Forelimb muscle (tissue), 1 donor: ENCODE results near the gene SQOR. TPM values are rescaled to one million over a fixed set of nuclear protein-coding genes. Genes with fewer than 3 reads are reported as not detected.

Experiments
- DNase-seq: peaks from one replicate; pipeline ENCODE4 v3.0.0-alpha.2; 2013; ENCODE audit warnings: low read depth
- polyA plus RNA-seq: library from polyadenylated mRNA; unstranded; fragments of 120-200 nt; gene quantifications from one replicate; pipeline ENCODE4 v1.2.1, GENCODE V29; 2013; ENCODE audit not compliant: insufficient read length

Gene SQOR
- polyA plus RNA-seq, 1 donor: 2.3 TPM

GRCh38 chr15:45705510-45706473, 71.0 kb downstream of the SQOR start:
- peak; percentile 64 for DNase-seq

- no peak for DNase-seq
Observed at GRCh38 chr15:45710657-45711056, 75.8 kb downstream of the SQOR start.

DNA sequence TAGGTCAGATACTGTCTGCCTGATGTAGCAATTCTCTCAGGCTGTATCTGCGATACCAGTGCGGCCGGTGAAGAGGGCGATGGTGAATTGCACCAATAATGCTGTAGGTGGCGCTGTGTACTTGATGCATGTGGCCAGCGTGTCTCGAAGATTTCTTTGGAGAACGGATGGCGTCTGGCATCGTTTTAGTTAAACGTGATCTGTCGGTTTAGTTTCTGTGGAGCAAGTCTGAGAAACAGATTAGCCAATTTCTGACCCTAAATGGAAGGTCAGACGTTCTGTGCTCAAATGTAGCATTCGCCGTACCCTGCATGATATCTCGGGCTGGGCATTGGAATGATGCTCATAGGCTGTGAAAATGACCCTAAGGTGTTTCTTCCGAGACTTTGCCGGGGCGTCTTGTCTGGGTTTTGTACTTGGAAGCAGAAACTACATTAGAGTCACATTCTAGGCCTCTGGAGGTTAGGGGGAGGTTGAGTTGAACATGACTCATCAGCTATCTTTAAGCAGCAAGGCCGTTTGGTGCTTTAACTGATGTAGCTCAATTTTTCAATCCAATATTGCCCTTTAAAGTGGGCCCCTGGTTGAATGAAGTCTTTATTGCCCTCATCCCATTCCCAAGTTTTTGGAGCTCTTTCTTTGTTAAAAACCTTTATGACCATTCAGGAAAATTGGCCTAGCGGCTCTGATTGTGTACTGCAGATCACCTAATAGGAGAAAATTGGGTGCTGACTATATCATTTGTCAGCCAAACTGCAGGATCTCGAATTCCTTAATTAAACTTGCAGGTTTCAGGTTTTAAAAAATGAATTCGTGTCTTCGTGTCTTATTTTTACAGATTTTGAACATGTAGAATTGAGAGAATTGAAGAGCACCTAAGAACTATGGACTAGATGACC, 80.0 kb downstream of the SQOR start:
- no peak for DNase-seq

DNA sequence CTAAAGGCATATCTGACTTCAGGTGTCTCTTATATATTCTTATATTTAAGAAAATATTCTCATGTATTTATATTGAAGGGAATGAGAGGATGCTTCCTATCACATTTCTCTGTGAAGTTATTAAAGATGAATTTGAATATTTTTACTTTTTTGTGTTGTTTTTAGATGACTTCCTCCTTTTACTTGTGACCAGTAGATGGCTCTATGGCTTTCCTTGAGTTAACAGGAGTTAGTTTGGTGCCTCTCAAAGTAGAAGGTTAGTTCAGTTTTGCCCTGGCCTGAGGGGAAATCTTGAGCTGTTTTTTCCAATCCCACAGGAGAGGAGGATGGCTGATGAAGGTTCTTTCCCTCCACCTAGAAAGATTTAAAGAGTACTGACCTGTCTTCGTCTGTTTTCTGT, 80.7 kb downstream of the SQOR start:
- DNase-seq: no peak

DNA sequence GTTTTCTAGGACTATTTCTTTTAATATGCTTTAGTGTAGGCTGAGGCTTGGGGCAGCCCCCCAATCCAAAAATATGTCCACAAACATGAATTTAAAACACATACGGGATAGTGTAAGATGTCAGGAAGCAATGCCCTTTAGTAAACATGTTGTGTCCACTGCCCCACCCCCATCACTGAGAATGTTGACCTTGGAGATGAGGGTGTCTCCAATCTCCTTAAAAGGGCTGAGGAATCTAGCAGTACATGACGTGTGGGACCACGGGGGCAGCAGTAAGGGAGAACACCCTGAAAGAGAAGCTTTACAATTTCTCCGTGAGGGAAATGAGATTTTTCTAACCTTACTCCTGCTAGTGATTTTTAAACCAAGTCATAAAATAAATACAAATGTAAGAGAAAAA, 84.7 kb downstream of the SQOR start:
- DNase-seq: no peak

GRCh38 chr15:45720183-45720582, 85.4 kb downstream of the SQOR start:
- DNase-seq: no peak

DNA sequence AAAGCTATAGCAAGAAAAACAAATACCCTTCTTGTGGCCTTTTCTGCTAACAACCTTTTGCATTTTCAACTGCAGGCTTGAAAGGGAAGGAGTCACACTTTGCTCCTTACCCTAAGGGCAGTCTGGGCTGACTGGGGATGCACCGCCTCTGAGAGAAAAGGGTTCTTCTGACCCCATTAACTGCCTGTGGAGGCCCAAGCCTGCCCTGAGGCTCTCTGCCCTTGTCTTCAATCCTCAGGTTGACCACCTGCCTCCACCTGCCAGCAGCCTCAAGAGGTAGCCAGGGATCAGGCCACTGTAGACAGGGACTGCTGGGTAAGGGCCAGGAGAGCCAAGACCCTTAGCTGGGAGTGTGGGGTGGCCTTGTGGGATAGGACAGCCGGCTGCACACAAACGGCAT, 93.8 kb downstream of the SQOR start:
- DNase-seq: no peak

DNA sequence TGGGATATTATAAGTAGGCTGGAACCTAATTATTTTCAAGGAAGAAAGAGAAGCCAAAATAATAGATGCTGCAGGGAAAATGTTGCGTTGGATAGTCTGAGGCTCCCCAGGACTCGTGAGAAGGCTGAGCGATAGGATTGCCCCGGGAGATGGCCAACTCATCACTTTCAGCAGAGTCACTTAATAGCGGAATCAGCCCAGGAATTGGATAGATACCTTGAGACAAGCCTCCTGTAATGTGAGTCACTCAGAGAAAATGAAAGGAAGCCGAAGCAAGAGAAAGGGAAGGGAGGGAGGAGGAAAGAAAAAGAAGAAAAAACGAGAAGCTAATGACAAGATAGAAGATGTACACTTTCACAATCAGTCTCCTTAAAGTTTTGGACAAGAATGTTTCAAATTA, 94.3 kb downstream of the SQOR start:
- no peak for DNase-seq

- DNase-seq: no peak
Observed at GRCh38 chr15:45731343-45731742, 96.5 kb downstream of the SQOR start.

GRCh38 chr15:45732662-45733061, 97.8 kb downstream of the SQOR start:
- DNase-seq: no peak

- DNase-seq: no peak
Observed at GRCh38 chr15:45734260-45734711, 99.5 kb downstream of the SQOR start.

Other genes with a start within 250 kb of the SQOR start
- gene SLC30A4, start 112.3 kb upstream of the SQOR start, polyA plus RNA-seq: 4.6 TPM
- 33.2 TPM for gene BLOC1S6, start 47.6 kb upstream of the SQOR start, polyA plus RNA-seq